Upper lobe of right lung (tissue), 1 donor: Measurements from ENCODE around the gene OSBPL5. TPM values are rescaled to one million over a fixed set of nuclear protein-coding genes. Genes with fewer than 3 reads are reported as not detected.

ENCODE experiments used
- ATAC-seq: fragments of 200-7000 bp; cut with Tn5 transposase; one replicate; pipeline ENCODE4 v1.9.1; 2020; ENCODE audit warnings: mild to moderate bottlenecking, moderate library complexity
- DNase-seq: peaks from one replicate; pipeline ENCODE4 v3.0.0-alpha.2; 2020
- H3K27ac ChIP-seq: fragments of 200-600 bp; one replicate; pipeline ENCODE4 v1.8.0; 2022
- H3K27me3 ChIP-seq: fragments of 200-600 bp; one replicate; pipeline ENCODE4 v1.8.0; 2022; ENCODE audit warnings: mild to moderate bottlenecking
- H3K36me3 ChIP-seq: fragments of 200-600 bp; one replicate; pipeline ENCODE4 v1.8.0; 2022
- H3K4me1 ChIP-seq: fragments of 200-600 bp; one replicate; pipeline ENCODE4 v1.8.0; 2022
- H3K4me3 ChIP-seq: fragments of 200-600 bp; one replicate; pipeline ENCODE4 v1.8.0; 2022; ENCODE audit warnings: mild to moderate bottlenecking
- H3K9me3 ChIP-seq: fragments of 200-600 bp; one replicate; pipeline ENCODE4 v1.8.0; 2022
- intact Hi-C: fragments of 100-400 bp; cut with DNase I; formaldehyde crosslinking; loops from one replicate; pipeline ENCODE4 v1.11.0; 2022
- total RNA-seq: library from RNA; stranded (reverse); fragmentation: NEBNext Ultra II Directional; extraction: Animal tissue kit (Norgen Biotek cat#: 25700); gene quantifications from one replicate; pipeline ENCODE4 v1.2.1, GENCODE V29; 2021
- TF ChIP-seq, protein P1 (sequence below): fragments of 200-600 bp; IDR thresholded peaks from one replicate; pipeline ENCODE4 v1.8.0; 2022; ENCODE audit warnings: antibody characterized with exemption
- donor health status: DM: no; HTN: yes; CAD: no; lungs with severe emphysema.

OSBPL5 gene
- total RNA-seq, 1 donor from 2014 or later, result 52.6 TPM

DNA sequence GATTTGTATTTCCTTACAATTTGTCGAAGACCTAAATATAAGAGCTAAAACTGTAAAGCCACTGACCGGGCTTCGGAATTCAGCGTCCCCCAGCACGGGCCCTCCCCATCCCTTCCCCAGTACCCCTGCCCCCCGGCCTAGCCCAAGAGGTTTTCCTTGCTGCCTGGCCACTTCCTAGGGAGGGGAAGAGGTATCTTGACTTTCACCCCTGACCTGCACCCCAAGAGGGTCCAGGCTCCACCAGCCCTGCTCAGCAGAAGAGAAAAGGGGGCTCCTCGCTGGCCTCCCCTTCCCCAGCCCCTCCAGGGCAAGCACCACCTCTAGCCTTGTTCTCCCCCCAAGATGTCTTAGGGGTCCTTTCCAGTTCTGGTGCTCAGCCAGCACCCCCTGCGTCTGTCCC, 81.8 kb downstream of the OSBPL5 start:
- H3K4me3 ChIP-seq, result no peak overlapping the region
- ATAC-seq (no peak), DNase-seq (no peak)
- no peak overlapping the region for H3K27ac ChIP-seq
- intact Hi-C loops, result no loop called here
- no peaks in the 10 kb centered on the region for H3K36me3 ChIP-seq
- no peaks in the 10 kb centered on the region for H3K4me1 ChIP-seq
- TF ChIP-seq, protein P1, sequence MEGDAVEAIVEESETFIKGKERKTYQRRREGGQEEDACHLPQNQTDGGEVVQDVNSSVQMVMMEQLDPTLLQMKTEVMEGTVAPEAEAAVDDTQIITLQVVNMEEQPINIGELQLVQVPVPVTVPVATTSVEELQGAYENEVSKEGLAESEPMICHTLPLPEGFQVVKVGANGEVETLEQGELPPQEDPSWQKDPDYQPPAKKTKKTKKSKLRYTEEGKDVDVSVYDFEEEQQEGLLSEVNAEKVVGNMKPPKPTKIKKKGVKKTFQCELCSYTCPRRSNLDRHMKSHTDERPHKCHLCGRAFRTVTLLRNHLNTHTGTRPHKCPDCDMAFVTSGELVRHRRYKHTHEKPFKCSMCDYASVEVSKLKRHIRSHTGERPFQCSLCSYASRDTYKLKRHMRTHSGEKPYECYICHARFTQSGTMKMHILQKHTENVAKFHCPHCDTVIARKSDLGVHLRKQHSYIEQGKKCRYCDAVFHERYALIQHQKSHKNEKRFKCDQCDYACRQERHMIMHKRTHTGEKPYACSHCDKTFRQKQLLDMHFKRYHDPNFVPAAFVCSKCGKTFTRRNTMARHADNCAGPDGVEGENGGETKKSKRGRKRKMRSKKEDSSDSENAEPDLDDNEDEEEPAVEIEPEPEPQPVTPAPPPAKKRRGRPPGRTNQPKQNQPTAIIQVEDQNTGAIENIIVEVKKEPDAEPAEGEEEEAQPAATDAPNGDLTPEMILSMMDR, result no peak
- H3K27me3 ChIP-seq, result no peaks in the 10 kb centered on the region
- no peaks in the 10 kb centered on the region for H3K9me3 ChIP-seq

DNA sequence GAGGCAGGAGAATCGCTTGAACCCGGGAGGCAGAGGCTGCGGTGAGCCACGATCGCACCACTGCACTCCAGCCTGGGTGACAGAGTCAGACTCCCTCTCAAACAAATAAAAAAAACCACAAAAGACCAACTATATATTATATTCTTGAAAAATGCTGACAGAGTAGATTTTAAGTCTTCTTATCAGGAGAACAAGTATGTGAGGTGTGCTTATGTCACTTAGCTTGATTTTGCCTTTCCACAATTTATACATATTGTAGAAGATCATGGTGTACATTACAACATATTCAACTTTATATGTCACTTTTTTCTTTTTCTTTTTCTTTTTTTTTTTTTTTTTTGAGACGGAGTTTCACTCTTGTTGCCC, 83.7 kb downstream of the OSBPL5 start:
- no peaks in the 10 kb centered on the region for H3K27me3 ChIP-seq
- H3K4me1 ChIP-seq, result no peaks in the 10 kb centered on the region
- no peak for DNase-seq
- TF ChIP-seq, protein P1, result no peak
- H3K9me3 ChIP-seq, result no peaks in the 10 kb centered on the region
- no peak overlapping the region for H3K4me3 ChIP-seq
- H3K27ac ChIP-seq, result no peak overlapping the region
- no peaks in the 10 kb centered on the region for H3K36me3 ChIP-seq
- ATAC-seq, result no peak
- intact Hi-C loops, result no loop called here

DNA sequence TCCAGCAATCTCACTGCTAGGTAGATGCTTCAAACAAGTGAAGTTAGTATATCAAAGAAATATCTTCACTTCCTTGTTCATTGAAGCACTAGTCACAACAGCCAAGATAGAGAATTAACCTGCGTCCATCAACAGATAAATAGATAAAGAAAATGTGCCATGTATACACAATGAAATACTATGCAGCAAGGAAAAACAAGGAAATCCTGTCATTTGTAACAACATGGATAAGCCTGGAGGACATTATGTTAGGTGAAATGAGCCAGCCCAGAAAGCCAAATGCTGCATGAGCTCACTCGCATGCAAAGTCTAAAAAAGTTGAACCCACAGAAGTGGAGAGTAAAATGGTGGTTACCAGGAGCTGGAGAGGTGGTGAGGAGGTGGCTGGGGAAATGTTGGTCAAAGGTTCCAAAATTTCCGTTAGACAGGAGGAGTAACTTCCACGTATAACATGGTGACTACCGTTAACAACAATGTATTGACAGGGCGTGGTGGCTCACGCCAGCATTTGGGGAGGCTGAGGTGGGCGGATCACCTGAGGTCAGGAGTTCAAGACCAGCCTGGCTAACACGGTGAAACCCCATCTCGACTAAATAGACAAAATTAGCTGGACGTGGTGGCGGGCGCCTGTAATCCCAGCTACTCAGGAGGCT, 84.3 kb downstream of the OSBPL5 start:
- TF ChIP-seq, protein P1, result no peak
- Histone ChIP-seq H3K27ac (no peak overlapping the region), H3K27me3 (no peaks in the 10 kb centered on the region), H3K4me1 (no peaks in the 10 kb centered on the region), H3K9me3 (no peaks in the 10 kb centered on the region), H3K4me3 (no peak overlapping the region), H3K36me3 (no peaks in the 10 kb centered on the region)
- intact Hi-C loops, result no loop called here
- no peak for DNase-seq
- ATAC-seq, result no peak

DNA sequence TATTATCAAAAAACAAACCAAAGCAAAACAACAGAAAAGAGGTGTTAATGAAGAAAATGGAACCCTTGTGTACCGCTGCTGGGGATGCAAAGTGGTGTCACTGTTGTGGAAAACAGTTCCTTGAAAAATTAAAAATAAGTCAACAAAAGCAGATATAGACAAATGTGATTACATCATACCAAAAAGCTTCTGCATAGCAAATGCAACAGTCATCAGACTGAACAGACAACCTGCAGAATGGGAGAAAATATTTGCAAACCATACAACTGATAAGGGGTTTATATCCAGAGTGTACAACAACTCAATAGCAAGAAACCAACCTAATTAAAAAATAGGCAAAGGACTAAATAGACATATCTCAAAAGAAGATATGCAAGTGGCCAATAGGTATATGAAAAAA, 85.0 kb downstream of the OSBPL5 start:
- Histone ChIP-seq H3K36me3 (no peaks in the 10 kb centered on the region), H3K27me3 (no peaks in the 10 kb centered on the region), H3K27ac (no peak overlapping the region), H3K4me1 (no peaks in the 10 kb centered on the region), H3K9me3 (no peaks in the 10 kb centered on the region), H3K4me3 (no peak overlapping the region)
- ATAC-seq (no peak), DNase-seq (no peak)
- intact Hi-C loops, result no loop called here
- TF ChIP-seq, protein P1, result no peak

DNA sequence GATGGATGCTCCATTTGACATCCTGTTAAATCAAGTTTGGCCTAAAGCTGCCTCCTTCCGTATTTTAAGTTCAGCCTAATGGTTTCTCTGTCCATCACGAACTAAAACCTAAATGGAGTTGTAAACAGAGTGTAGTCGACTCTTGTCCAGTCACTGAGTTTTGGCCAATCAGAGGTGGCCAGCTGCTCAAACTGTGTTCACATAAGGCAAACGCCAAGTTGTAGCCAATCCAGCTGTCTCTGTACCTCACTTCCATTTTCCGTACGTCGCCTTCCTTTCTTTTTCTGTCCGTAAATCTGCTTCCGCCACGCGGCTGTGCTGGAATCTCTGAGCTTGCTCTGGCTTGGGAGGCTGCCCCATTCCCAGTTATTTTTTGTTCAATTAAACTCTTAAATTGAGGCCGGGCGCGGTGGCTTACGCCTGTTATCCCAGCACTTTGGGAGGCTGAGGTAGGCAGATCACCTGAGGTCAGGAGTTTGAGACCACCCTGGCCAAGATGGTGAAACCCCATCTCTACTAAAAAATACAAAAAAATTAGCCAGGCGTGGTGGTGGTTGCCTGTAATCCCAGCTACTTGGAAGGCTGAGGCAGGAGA, 87.2 kb downstream of the OSBPL5 start:
- intact Hi-C loops, result no loop called here
- ATAC-seq, result no peak

More for the DNA sequence above, 87.2 kb downstream of the OSBPL5 start:
- Histone ChIP-seq H3K36me3 (no peaks in the 10 kb centered on the region), H3K9me3 (no peaks in the 10 kb centered on the region), H3K4me1 (no peaks in the 10 kb centered on the region), H3K4me3 (no peak overlapping the region), H3K27ac (no peak overlapping the region), H3K27me3 (no peaks in the 10 kb centered on the region)
- DNase-seq, result no peak
- TF ChIP-seq, protein P1, result no peak
